Neural cell (in vitro differentiated cells): Measurements from ENCODE around the gene SEPTIN1. TPM values are rescaled to one million over a fixed set of nuclear protein-coding genes. Genes with fewer than 3 reads are reported as not detected.

Experiments used
- H2AFZ ChIP-seq: fragments of 200-600, 300-800 bp; sonication (generic), shearing (Covaris generic); 2 replicates; pipeline ENCODE4 v1.6.0; 2014; ENCODE audit warnings: low read depth, mild to moderate bottlenecking, antibody characterized with exemption, low read length, moderate library complexity
- H3F3A ChIP-seq: fragments of 200-600 bp; shearing (Covaris generic); 2 replicates; pipeline ENCODE4 v1.6.1; 2016; ENCODE audit warnings: mild to moderate bottlenecking, moderate library complexity, mixed read lengths, antibody characterized with exemption, low read length; ENCODE audit not compliant: insufficient read depth, poor library complexity, severe bottlenecking
- H3K27ac ChIP-seq: fragments of 200-600, 300-800 bp; sonication (generic), shearing (Covaris generic); 2 replicates; pipeline ENCODE4 v1.5.1; 2014; ENCODE audit warnings: mild to moderate bottlenecking, low read length, moderate library complexity
- H3K27me3 ChIP-seq: fragments of 300-800, 200-600 bp; sonication (generic), shearing (Covaris generic); 2 replicates; pipeline ENCODE4 v1.6.0; 2014; ENCODE audit warnings: mild to moderate bottlenecking, low read depth, low read length, moderate library complexity; ENCODE audit not compliant: insufficient read depth
- H3K36me3 ChIP-seq: fragments of 300-800, 200-600 bp; sonication (generic), shearing (Covaris generic); 2 replicates; pipeline ENCODE4 v1.5.1; 2014; ENCODE audit warnings: mild to moderate bottlenecking, antibody characterized with exemption, low read length, moderate library complexity; ENCODE audit not compliant: insufficient read depth
- H3K4me2 ChIP-seq: fragments of 300-800, 200-600 bp; sonication (generic), shearing (Covaris generic); 2 replicates; pipeline ENCODE4 v1.6.0; 2014; ENCODE audit warnings: mild to moderate bottlenecking, low read length
- H3K4me3 ChIP-seq: fragments of 300-800, 200-600 bp; sonication (generic), shearing (Covaris generic); 2 replicates; pipeline ENCODE4 v1.5.1; 2014; ENCODE audit warnings: mild to moderate bottlenecking, low read length, moderate library complexity
- H3K79me2 ChIP-seq: fragments of 200-600 bp; shearing (Covaris generic); replicated peaks from 2 replicates; pipeline ENCODE4 v1.6.0; 2014; ENCODE audit warnings: mild to moderate bottlenecking, low read length, moderate library complexity; ENCODE audit not compliant: insufficient read depth
- H3K9ac ChIP-seq: fragments of 300-800, 200-600 bp; sonication (generic), shearing (Covaris generic); 2 replicates; pipeline ENCODE4 v1.6.1; 2016; ENCODE audit warnings: mild to moderate bottlenecking, low read length, mixed read lengths
- H3K9me2 ChIP-seq: fragments of 200-600 bp; shearing (Covaris generic); 2 replicates; pipeline ENCODE4 v1.6.1; 2016; ENCODE audit warnings: mild to moderate bottlenecking, low read length, mixed read lengths; ENCODE audit not compliant: insufficient read depth
- H3K9me3 ChIP-seq: fragments of 200-600, 300-800 bp; sonication (generic), shearing (Covaris generic); 2 replicates; pipeline ENCODE4 v1.6.1; 2016; ENCODE audit warnings: mild to moderate bottlenecking, mixed run types, low read length, moderate library complexity, mixed read lengths
- H4K20me1 ChIP-seq: fragments of 200-600 bp; shearing (Covaris generic); 2 replicates; pipeline ENCODE4 v1.6.1; 2016; ENCODE audit warnings: mild to moderate bottlenecking, mixed run types; ENCODE audit not compliant: insufficient read depth
- CTCF ChIP-seq: fragments of 450-650 bp; IDR thresholded peaks from 2 replicates; pipeline ENCODE4 v1.5.1; 2014; ENCODE audit warnings: antibody characterized with exemption, mild to moderate bottlenecking, moderate library complexity; ENCODE audit not compliant: poor library complexity, severe bottlenecking
- EP300 ChIP-seq: fragments of 450-650 bp; conservative IDR thresholded peaks from 2 replicates; pipeline ENCODE4 v1.6.1; 2014; ENCODE audit warnings: antibody characterized with exemption, mild to moderate bottlenecking, moderate library complexity; ENCODE audit not compliant: poor library complexity, severe bottlenecking
- EZH2 ChIP-seq: fragments of 200-600, 300-800 bp; shearing (Covaris generic), sonication (generic); IDR thresholded peaks from 2 replicates; pipeline ENCODE4 v1.6.1; 2014; ENCODE audit warnings: antibody characterized with exemption, low read length, borderline replicate concordance, mild to moderate bottlenecking; ENCODE audit not compliant: insufficient read depth, poor library complexity, severe bottlenecking
- MXI1 ChIP-seq: fragments of 450-650 bp; conservative IDR thresholded peaks from 2 replicates; pipeline ENCODE4 v1.6.1; 2014; ENCODE audit warnings: antibody characterized with exemption, mild to moderate bottlenecking; ENCODE audit not compliant: poor library complexity, severe bottlenecking
- POLR2AphosphoS5 ChIP-seq: IDR thresholded peaks from 2 replicates; pipeline ENCODE4 v1.6.1; 2012
- RAD21 ChIP-seq: fragments of 450-650 bp; conservative IDR thresholded peaks from 2 replicates; pipeline ENCODE4 v1.6.1; 2014; ENCODE audit warnings: antibody characterized with exemption, mild to moderate bottlenecking, moderate library complexity
- REST ChIP-seq: IDR thresholded peaks from 2 replicates; pipeline ENCODE4 v1.6.1; 2012; ENCODE audit warnings: borderline replicate concordance
- SMC3 ChIP-seq: fragments of 450-650 bp; conservative IDR thresholded peaks from 2 replicates; pipeline ENCODE4 v1.6.1; 2014; ENCODE audit warnings: antibody characterized with exemption, mild to moderate bottlenecking, moderate library complexity; ENCODE audit not compliant: poor library complexity
- TAF1 ChIP-seq: IDR thresholded peaks from 2 replicates; pipeline ENCODE4 v1.6.1; 2012; ENCODE audit warnings: low read depth
- polyA plus RNA-seq: library from polyadenylated mRNA; depleted of rRNA; stranded (reverse); fragments of >200 nt; gene quantifications from 2 replicates; pipeline ENCODE4 v1.2.3, GENCODE V29; 2014

Gene SEPTIN1
- polyA plus RNA-seq, 1 donor from 2014 or later: 0.38 TPM

GRCh38 chr16:30358990-30359870 is 23.1 kb downstream of the SEPTIN1 start:
- Histone ChIP-seq H3K4me2 (no peak overlapping the region), H3K9ac (no peak overlapping the region), H4K20me1 (no peaks in the 10 kb centered on the region), H3K4me3 (no peak overlapping the region), H3K27ac (no peak overlapping the region), H3K79me2 (peaks cover 9% of the 10 kb centered on the region), H2AFZ (no peak overlapping the region), H3K27me3 (no peaks in the 10 kb centered on the region), H3K36me3 (no peaks in the 10 kb centered on the region), H3F3A (no peaks in the 10 kb centered on the region), H3K9me2 (no peaks in the 10 kb centered on the region), H3K9me3 (no peaks in the 10 kb centered on the region)
- TF ChIP-seq REST (no peak), TAF1 (no peak), RAD21 (no peak), CTCF (no peak), MXI1 (no peak), POLR2AphosphoS5 (no peak), SMC3 (no peak), EP300 (no peak)

GRCh38 chr16:30358577-30358936 is 23.8 kb downstream of the SEPTIN1 start:
- no peaks in the 10 kb centered on the region for H3K9me2 ChIP-seq
- H3F3A ChIP-seq: no peaks in the 10 kb centered on the region
- H3K79me2 ChIP-seq: peaks cover 16% of the 10 kb centered on the region
- no peak overlapping the region for H2AFZ ChIP-seq
- TF ChIP-seq EP300 (no peak), RAD21 (no peak), REST (no peak), POLR2AphosphoS5 (no peak), EZH2 (no peak), SMC3 (no peak), TAF1 (no peak), CTCF (no peak), MXI1 (no peak)
- H3K27me3 ChIP-seq: no peaks in the 10 kb centered on the region
- H4K20me1 ChIP-seq: no peaks in the 10 kb centered on the region
- no peak overlapping the region for H3K9ac ChIP-seq
- H3K9me3 ChIP-seq: no peaks in the 10 kb centered on the region
- no peaks in the 10 kb centered on the region for H3K36me3 ChIP-seq
- H3K4me2 ChIP-seq: no peak overlapping the region
- no peak overlapping the region for H3K27ac ChIP-seq
- no peak overlapping the region for H3K4me3 ChIP-seq
